B cell (primary cell): ENCODE measurements around the gene CTTNBP2NL. TPM values are rescaled to one million over a fixed set of nuclear protein-coding genes. Genes with fewer than 3 reads are reported as not detected.

Experiments used
- ATAC-seq: fragments of 200-7000 bp; cut with Tn5 transposase; one replicate; pipeline ENCODE4 v1.10.0; 2021; ENCODE audit warnings: low read depth, mild to moderate bottlenecking, moderate number of reproducible peaks, moderate library complexity
- CTCF ChIA-PET: fragments of 350-600 bp; sonication (Branson Sonifier 250); formaldehyde crosslinking; loops from one replicate; lab custom pipeline; 2021; ENCODE audit warnings: antibody characterized with exemption, inconsistent platforms; lab: Charles Lee
- POLR2A ChIA-PET: fragments of 350-600 bp; sonication (Branson Sonifier 250); formaldehyde crosslinking; loops from one replicate; lab custom pipeline; 2021; ENCODE audit warnings: antibody characterized with exemption; lab: Charles Lee
- DNase-seq: peaks from one replicate; pipeline ENCODE4 v3.0.0; 2013
- H2AFZ ChIP-seq: 2 replicates; pipeline ENCODE4 v1.6.1; 2012; ENCODE audit warnings: mild to moderate bottlenecking, low read depth, low read length; ENCODE audit not compliant: insufficient read depth, poor library complexity, severe bottlenecking
- H3K27ac ChIP-seq, 2 donors: 1 replicate in 1 of 2; 2 replicates in 1 of 2; pipeline ENCODE4 v1.5.1; 2012 to 2013; ENCODE audit warnings: low read length in 2 of 2, mild to moderate bottlenecking in 2 of 2, moderate library complexity in 1 of 2
- H3K27me3 ChIP-seq, 4 experiments: fragments of 200-600 bp in 1 of 4; sonication (generic) in 1 of 4; replicated peaks in 1 of 4; 1 replicate in 2 of 4; 2 replicates in 2 of 4; pipeline versions ENCODE4 v1.6.1 to v1.7.0; 2013 to 2016; ENCODE audit warnings: low read length in 3 of 4, mild to moderate bottlenecking in 2 of 4, mixed read lengths in 1 of 4, moderate library complexity in 1 of 4; ENCODE audit not compliant: insufficient read depth in 4 of 4, control insufficient read depth in 3 of 4; ENCODE audit errors: control extremely low read depth in 1 of 4
- H3K36me3 ChIP-seq, 2 experiments: replicated peaks in 1 of 2; 1 replicate in 1 of 2; 2 replicates in 1 of 2; pipeline versions ENCODE4 v1.6.1 to v1.7.1; 2013; ENCODE audit warnings: low read length in 1 of 2; ENCODE audit not compliant: insufficient read depth in 2 of 2, control insufficient read depth in 1 of 2; ENCODE audit errors: control extremely low read depth in 1 of 2, extremely low read depth in 1 of 2
- H3K4me1 ChIP-seq, 2 donors: fragments of 200-600 bp in 1 of 2; sonication (generic) in 1 of 2; 1 replicate in 1 of 2; 2 replicates in 1 of 2; pipeline versions ENCODE4 v1.5.1 to v1.6.1; 2013 to 2017; ENCODE audit warnings: low read length in 2 of 2; ENCODE audit not compliant: control insufficient read depth in 2 of 2, insufficient read depth in 2 of 2
- H3K4me2 ChIP-seq: replicated peaks from 2 replicates; pipeline ENCODE3; 2012; ENCODE audit warnings: mild to moderate bottlenecking, low read depth, low read length; ENCODE audit not compliant: poor library complexity, severe bottlenecking
- H3K4me3 ChIP-seq, 5 experiments: fragments of 200-600 bp in 1 of 5; sonication (generic) in 1 of 5; 1 replicate in 3 of 5; 2 replicates in 2 of 5; pipeline versions ENCODE4 v1.5.1 to v1.7.0; 2011 to 2016; ENCODE audit warnings: low read length in 4 of 5, mild to moderate bottlenecking in 4 of 5, low read depth in 2 of 5, control low read depth in 1 of 5, moderate library complexity in 1 of 5; ENCODE audit not compliant: insufficient read depth in 1 of 5; ENCODE audit errors: control extremely low read depth in 1 of 5, extremely low read depth in 1 of 5
- H3K79me2 ChIP-seq: fragments of 200-600 bp; sonication (generic); one replicate; pipeline ENCODE4 v1.6.0; 2016; ENCODE audit warnings: low read length; ENCODE audit not compliant: control insufficient read depth, insufficient read depth
- H3K9ac ChIP-seq: fragments of 200-600 bp; sonication (generic); 2 replicates; pipeline ENCODE4 v1.6.1; 2017; ENCODE audit warnings: mild to moderate bottlenecking, low read length, moderate library complexity
- H3K9me3 ChIP-seq, 3 donors: one replicate each; pipeline versions ENCODE4 v1.6.1 to v1.7.1; 2013; ENCODE audit warnings: low read length in 2 of 3; ENCODE audit not compliant: control insufficient read depth in 2 of 3, insufficient read depth in 1 of 3; ENCODE audit errors: control extremely low read depth in 1 of 3
- H4K20me1 ChIP-seq: 2 replicates; pipeline ENCODE4 v1.6.0; 2012; ENCODE audit warnings: mild to moderate bottlenecking, low read length; ENCODE audit not compliant: insufficient read depth, control insufficient read depth, poor library complexity, severe bottlenecking
- H3K27ac Mint-ChIP-seq: one replicate; pipeline ENCODE4 v1.8.0; 2021; ENCODE audit warnings: mixed read lengths
- H3K27me3 Mint-ChIP-seq: one replicate; pipeline ENCODE4 v1.8.0; 2021; ENCODE audit warnings: mixed read lengths
- H3K4me1 Mint-ChIP-seq: one replicate; pipeline ENCODE4 v1.8.0; 2021; ENCODE audit warnings: mixed read lengths
- H3K4me3 Mint-ChIP-seq: one replicate; pipeline ENCODE4 v1.8.0; 2021; ENCODE audit warnings: mixed read lengths
- H3K9me3 Mint-ChIP-seq: one replicate; pipeline ENCODE4 v1.8.0; 2022; ENCODE audit warnings: mixed read lengths; ENCODE audit not compliant: insufficient read depth
- CTCF ChIP-seq: fragments of 200-600 bp; IDR thresholded peaks from one replicate; pipeline ENCODE4 v1.8.0; 2022; ENCODE audit warnings: antibody characterized with exemption, mild to moderate bottlenecking
- EZH2 ChIP-seq: IDR thresholded peaks from 2 replicates; pipeline ENCODE4 v1.6.1; 2012; ENCODE audit warnings: borderline replicate concordance, low read depth, mild to moderate bottlenecking, moderate library complexity, low read length; ENCODE audit not compliant: insufficient read depth, poor library complexity, severe bottlenecking
- WGBS: methylation state at CpG from one replicate; pipeline ENCODE4 v1.1.5; 2013; ENCODE audit warnings: missing lambda C conversion rate; ENCODE audit not compliant: insufficient coverage; 5-methylcytosine and 5-hydroxymethylcytosine counted together
- intact Hi-C: fragments of 100-400 bp; cut with micrococcal nuclease; formaldehyde crosslinking; loops from one replicate; pipeline ENCODE4 v1.10.0; 2022
- polyA minus RNA-seq: library from RNA; depleted of rRNA, polyadenylated mRNA; stranded (reverse); fragments of >200 nt; gene quantifications from 2 replicates; pipeline ENCODE4 v1.2.3, GENCODE V29; 2012
- polyA plus RNA-seq: library from polyadenylated mRNA; depleted of rRNA; stranded (reverse); fragments of >200 nt; gene quantifications from 2 replicates; pipeline ENCODE4 v1.2.3, GENCODE V29; 2012
- total RNA-seq, 2 donors: library from RNA; stranded (reverse); fragments of 120-200 nt in 1 of 2; gene quantifications; 1 replicate in 1 of 2; 2 replicates in 1 of 2; pipeline versions ENCODE4 v1.2.3 to v1.2.4, GENCODE V29; 2013 to 2022

The CTTNBP2NL gene, protein sequence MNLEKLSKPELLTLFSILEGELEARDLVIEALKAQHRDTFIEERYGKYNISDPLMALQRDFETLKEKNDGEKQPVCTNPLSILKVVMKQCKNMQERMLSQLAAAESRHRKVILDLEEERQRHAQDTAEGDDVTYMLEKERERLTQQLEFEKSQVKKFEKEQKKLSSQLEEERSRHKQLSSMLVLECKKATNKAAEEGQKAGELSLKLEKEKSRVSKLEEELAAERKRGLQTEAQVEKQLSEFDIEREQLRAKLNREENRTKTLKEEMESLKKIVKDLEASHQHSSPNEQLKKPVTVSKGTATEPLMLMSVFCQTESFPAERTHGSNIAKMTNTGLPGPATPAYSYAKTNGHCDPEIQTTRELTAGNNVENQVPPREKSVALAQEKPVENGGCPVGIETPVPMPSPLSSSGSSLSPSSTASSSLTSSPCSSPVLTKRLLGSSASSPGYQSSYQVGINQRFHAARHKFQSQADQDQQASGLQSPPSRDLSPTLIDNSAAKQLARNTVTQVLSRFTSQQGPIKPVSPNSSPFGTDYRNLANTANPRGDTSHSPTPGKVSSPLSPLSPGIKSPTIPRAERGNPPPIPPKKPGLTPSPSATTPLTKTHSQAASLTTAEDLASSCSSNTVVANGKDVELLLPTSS
- total RNA-seq: 28.3 and 28.9 TPM in 2 replicates
- 0.56 TPM for total RNA-seq (2013)
- polyA plus RNA-seq: 0.36 and 0.46 TPM in 2 replicates
- polyA minus RNA-seq: 0.60 and 0.71 TPM in 2 replicates

DNA sequence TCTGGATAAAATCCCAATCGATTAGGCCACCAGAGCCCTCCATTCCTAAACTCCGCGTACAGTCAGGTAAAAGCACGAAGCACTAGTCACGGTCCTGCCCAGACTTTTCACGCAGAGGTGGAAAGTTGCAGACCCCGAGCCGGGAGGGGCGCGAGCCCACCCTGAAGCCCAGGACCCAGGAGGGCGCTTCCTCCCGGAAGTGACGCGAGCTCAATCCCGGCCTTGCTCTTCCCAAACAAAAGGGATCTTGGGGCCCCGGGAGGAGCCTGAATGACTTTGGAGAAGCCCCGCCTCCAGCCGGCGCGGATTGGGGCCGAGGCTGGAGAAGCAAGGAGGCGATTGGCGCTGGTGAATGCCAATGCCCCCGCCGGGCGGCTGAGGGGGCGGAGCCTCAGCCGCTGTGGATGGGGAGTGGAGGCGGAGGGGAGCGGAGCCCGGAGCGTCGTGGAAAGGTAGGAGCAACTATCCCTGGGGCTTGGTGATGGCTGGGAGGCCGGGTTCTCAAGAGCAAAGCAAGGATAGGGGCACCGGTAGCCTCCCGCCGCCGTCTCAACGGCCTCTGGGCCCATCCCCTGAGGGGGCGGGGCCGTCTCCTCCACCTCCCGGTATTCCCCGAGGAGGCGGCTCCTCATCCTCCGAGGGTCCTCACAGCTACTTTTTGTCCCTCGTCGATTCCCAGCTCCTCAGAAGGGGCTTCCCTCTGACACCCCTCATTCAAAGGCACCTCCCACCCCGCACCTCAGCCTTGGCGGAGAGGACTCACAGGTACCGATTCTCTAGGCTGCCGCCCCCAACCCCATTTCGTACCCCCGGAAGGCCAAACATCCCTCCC is at the start of gene CTTNBP2NL:
CTTNBP2NL (plus strand) TSS at position 394 of the 832 bp plus-strand sequence. CDS start 19,952 bp downstream, outside the sequence.
- Histone ChIP-seq H3K4me1 (peaks cover 21 to 33% of the 10 kb centered on the region in 2 donors), H3K9ac (peak within 1 kb of the TSS; percentile 70), H3K4me3 (peak within 1 kb of the TSS; percentile 24 to 98 (median 91)), H3K79me2 (no peaks in the 10 kb centered on the region), H3K9me3 (no peaks in the 10 kb centered on the region), H3K4me2 (peak within 1 kb of the TSS; percentile 74), H3K36me3 (no peaks in the 10 kb centered on the region), H2AFZ (peak within 1 kb of the TSS; percentile 98), H4K20me1 (no peaks in the 10 kb centered on the region), H3K27ac (peak within 1 kb of the TSS in 1 of 2 donors; percentile 50), H3K27me3 (peaks cover 0 to 5% (median 0%) of the 10 kb centered on the region in 4 experiments)
- CTCF ChIA-PET: interaction anchor here (0.7 to 2.6 kb wide), 6 partner anchors 70 to 321 kb away, joined by 3 to 24 read pairs (median 4); partner anchors contain the start of gene PPM1J
- Mint-ChIP-seq H3K9me3 (no peaks in the 10 kb centered on the region), H3K4me3 (peak within 1 kb of the TSS; percentile 98), H3K27me3 (no peaks in the 10 kb centered on the region), H3K27ac (peak within 1 kb of the TSS; percentile 75), H3K4me1 (peaks cover 45% of the 10 kb centered on the region)
- DNase-seq (peak; percentile 86), ATAC-seq (peak; percentile 96)
- WGBS: under 1% methylated on average over 49 of the region's 53 CpGs
- POLR2A ChIA-PET: interaction anchor here (2.1 kb wide), 1 partner anchor 70 kb away, joined by 7 read pairs; no protein-coding TSS in a partner anchor
- TF ChIP-seq CTCF (no peak), EZH2 (no peak)
- intact Hi-C loops: loop anchor here (1.0 to 10.0 kb wide), 5 partner anchors 70 to 999 kb away; partner anchors contain the start of genes MAGI3, MOV10 and RHOC
